GM21786 (cell line): ENCODE measurements around the gene SH3RF2.

Source experiments
- ATAC-seq: cut with Tn5 transposase; IDR thresholded peaks from one replicate; pipeline ENCODE4 v1.9.1; 2021; ENCODE audit not compliant: unreplicated experiment

Gene SH3RF2

DNA sequence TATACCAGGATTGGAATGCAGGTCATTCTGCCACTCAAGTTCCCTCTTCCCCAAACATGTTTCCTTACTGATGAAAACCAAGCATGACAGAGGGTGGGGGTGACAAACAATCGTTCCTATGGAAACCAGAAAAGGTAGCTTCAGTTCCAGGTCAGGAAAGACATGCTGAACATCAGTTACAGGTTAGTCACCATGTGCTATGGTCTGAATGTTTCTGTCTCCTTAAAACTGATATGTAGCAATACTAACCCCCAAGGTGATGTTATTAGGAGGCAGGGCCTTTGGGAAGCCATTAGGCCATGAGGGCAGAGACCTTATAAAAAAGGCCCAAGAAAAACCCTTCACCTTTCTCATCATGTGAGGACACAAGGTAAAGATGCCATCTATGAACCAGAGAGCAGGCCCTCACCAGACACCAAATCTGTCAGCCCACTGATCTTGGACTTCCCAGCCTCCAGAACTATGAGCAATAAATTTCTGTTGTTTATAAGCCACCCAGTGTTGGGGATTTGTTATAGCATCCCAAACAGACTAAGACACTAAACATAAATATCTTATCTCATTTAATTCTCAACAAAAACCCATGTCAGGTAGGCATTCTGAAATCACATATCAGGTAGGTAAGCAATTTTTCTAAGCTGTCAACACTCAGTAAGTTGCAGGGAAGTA lies 15.7 kb upstream of the SH3RF2 start:
- no peak for ATAC-seq

DNA sequence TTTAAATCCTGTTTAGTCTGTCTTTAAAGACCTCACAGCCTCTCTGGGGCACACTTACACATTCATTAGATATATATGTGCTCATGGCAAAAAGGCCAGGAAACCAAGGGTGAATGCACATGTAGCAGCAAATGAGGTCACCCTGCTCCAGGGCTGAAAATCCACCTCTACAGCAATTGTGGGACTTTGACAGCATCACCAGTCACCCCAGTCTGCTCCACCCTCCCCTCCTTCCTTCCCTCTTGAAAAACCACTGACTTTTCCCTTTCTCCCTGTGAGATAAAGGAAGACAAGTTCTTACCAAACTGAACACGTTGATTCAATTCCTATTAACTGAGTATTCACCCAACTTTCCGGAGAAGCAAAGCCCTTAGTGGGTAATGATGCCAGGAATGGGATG lies 15.2 kb upstream of the SH3RF2 start:
- ATAC-seq: no peak

DNA sequence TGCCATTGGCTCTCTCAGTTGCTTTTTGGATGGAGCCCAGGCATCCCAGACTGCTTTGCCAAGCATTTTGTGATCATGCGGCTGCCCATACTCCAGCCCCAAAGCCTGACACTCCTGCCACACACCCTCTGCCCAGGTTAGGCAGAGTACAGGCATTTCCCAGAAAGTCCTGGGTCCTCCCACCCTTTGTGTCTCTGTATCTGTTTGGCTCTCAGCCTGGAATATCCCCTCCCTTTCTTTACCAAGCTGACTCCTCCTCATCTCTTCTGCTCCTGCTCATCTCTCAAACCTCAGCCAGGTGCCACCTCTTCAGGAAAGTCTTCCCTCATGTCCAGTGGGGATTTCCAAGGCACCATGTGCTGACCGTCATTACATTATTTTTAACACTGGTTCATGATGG lies 14.3 kb upstream of the SH3RF2 start:
- no peak for ATAC-seq

DNA sequence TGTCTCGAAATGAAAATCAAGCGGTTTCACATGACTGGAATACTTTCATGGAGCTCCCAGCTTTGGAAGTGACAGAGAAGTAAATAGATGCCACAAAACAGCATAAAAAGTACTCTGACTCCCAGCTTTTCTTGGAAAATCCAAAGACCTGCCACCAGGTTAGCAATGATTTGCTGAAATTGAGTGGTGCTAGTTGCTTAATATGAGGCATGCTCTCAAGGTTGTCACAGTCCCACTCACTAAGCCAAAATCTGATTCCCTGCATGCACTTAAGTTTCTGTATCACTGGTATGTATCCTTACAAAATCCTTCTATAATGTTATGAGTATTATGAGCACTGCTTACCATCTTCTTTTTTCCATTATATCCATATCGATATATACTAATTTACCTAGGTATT lies 13.0 kb upstream of the SH3RF2 start:
- no peak for ATAC-seq

DNA sequence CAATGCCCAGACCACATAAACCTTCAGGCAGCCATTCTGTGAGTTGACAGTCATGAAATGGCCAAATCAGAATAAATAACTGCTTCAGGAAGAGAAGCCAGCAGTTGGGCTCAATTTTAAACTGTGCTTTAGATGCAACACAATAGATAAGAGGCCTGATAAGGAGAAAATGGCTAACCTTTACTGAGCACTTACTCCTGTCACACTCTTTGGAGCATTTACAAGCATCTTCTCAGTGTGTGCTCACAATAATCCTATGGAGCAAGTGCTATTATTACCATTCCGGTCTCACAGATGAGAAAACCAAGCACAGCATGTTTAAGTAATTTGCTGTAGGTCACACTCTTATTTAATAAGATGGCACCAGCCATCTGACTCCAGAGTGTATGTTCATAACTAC lies 11.5 kb upstream of the SH3RF2 start:
- ATAC-seq: no peak

DNA sequence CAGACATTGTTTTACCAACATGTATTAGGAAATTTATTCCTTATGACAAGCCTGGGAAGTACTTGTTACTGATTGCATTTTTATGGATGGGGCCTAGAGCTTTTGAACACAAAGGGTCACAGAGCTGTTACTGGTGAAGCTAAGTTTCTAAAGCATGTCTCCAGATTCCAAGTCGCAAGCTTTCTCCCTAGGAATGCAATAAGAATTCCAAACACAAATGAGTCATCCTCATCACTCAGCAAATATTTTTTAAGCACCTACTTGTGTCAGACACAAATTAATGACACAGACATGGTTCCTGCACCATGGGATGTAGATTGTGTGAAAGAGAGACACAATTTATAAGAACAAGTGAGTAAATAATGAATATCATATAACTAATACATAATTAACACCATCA lies 11.0 kb upstream of the SH3RF2 start:
- ATAC-seq: no peak

DNA sequence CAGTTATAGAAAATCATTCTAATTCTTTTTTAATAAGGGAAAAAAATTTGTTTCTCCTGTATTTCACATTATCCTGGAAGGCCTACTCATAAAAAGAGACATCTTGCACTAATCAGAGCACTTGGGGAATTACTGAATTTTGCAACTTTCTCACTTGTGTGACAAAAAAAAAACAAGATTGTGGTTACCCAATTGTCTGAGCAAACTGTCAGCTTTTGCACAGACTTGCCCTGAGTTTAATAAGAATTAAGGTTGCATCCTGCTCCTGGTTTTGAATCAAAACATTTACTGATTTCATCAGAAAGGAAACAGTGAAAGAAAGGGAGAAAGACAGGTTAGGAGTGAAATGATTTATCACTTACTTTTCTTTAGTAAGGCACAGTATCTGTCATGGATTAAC lies 10.6 kb upstream of the SH3RF2 start:
- no peak for ATAC-seq

DNA sequence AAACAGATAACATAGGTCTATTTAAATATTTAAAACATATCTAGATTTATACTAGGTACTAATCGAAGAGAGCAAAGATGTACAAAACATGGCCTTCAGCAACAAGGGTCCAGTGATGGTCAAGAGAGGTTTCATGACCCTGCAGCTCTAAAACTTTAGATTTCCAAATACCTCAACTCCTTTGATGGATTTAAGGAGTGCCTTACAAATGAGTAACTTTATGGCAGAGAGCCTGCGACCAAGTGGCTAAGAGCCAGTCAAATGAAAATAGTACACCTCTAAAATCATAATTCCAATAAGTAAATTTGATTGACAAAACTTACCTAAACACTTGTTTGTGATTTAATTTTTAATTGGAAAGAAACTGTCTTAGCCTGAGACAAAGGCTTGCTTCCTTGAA lies 4.7 kb upstream of the SH3RF2 start:
- ATAC-seq: no peak

DNA sequence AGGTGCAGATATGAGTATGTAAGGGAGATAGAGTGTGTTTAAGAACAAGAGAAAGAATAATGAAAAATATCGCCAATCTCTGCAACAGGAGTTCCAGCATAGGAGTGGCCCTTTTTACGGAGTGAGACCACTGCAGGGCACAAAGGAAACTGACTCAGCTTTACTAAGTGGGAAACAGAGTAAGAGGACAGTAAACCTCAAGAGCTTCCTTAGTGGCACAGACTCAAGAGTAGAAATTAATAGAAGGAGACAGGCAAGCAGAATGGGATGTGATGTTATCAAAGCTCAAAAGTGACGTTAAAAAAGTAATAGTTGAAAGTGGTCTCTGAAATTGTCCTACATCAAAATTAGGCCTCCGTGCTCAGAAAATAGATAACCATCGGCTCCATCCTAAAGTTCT lies 2.1 kb upstream of the SH3RF2 start:
- no peak for ATAC-seq

DNA sequence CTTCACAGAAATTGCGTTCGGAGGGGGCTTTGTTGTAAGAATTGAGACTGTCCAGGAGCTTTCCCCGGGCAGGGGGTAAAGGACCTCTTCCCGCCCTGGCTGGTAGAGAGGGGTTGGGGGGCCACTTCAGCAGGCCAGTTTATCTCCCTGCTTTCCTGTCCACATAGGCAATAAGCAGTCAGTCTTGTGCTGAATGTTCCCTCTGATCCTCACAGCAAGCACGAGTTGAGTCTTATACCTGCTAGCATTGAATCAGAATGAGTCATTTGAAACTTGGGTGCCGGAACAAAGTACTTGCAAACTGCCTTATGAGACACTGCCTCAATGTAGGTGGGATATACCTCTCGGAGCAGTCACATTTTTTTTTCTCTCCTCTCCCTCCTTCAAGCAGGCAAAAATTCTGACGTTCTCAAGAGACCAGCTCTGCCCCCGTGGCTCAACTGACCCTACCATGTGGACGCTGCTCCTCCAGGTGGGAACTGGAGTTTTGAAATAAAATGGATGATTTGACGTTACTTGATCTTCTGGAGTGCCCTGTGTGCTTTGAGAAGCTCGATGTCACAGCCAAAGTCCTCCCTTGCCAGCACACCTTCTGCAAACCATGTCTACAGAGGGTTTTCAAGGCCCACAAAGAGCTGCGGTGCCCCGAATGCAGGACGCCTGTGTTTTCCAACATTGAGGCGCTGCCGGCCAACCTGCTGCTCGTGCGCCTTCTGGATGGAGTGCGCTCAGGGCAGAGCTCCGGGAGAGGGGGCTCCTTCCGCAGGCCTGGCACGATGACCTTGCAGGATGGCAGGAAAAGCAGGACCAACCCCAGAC lies 1.3 kb downstream of the SH3RF2 start:
- ATAC-seq: no peak

DNA sequence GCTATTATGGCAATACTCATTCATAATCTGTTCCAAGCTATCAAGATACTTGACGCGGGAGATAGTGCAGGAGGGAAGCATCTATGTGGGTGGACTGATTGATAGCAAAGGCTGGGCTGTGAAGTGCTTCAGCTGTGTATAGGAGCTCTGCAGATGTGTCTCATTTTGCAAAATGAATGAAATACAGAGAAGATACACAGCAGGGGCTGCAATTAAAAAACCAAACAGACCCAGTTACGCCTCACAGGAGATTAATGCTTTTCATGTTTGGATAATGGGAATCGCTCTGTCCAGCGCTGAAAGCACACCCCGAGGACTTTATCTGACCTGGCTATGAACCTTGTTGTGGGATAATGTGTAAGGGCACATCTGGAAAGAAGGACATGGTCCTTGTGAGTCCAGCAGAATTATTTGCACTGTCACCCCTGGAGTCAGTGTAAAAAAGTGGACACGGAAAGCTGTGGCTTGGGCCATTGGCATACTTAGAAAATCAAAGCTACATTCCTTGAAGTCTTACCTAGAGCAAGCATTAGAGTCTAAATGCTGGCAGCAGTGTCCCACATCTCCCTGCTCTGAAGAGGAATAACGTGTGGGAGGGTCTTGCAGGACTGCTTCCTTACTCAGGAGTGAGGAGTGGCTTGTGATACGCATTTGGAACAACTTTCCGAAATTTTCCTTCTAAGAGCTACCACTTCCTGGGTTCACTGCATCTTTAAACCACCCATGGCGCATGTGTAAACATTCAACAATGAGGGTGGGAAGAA lies 2.6 kb downstream of the SH3RF2 start:
- ATAC-seq: no peak

DNA sequence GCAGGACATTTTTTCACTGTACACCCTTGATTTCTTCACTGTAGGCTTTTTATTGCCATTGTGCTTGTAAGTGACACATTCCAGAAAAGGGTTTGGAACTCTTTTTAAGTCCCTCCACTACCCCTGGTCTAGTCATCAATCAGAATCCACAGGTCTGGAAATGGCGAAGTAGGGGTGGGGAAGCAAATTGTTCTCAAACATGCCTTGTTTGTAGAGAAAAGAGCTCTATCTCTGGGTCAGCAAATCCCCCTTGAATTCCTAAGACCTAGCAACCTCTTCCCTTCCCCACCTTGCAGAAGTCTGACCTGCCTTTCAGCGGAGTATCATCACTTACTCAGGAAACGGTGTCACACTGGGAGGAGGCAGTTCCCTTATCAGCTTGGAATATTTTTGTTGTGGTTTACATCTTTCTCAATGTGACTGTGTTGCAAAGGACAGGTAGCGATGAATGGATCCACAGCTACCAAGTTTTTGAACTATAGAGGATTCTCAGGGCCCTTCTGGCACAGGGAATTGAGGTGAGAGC lies 3.2 kb downstream of the SH3RF2 start:
- ATAC-seq: no peak

DNA sequence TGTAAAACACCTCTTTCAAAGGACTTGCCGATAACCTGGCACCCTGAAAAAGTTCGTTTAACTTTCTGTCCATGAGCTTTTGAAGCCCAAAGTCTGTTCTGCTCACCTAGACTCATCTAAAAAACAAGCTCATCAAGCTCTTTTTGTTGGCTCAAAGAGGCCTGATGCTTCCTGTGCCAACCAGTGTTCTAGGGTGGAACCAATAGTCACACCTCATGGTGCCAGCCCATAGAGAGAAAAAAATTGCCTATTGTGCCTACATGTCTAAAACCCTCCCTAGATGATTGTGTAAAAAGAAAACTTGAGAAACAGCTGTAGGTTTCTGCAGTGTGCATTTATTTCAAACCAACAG lies 4.7 kb downstream of the SH3RF2 start:
- no peak for ATAC-seq

DNA sequence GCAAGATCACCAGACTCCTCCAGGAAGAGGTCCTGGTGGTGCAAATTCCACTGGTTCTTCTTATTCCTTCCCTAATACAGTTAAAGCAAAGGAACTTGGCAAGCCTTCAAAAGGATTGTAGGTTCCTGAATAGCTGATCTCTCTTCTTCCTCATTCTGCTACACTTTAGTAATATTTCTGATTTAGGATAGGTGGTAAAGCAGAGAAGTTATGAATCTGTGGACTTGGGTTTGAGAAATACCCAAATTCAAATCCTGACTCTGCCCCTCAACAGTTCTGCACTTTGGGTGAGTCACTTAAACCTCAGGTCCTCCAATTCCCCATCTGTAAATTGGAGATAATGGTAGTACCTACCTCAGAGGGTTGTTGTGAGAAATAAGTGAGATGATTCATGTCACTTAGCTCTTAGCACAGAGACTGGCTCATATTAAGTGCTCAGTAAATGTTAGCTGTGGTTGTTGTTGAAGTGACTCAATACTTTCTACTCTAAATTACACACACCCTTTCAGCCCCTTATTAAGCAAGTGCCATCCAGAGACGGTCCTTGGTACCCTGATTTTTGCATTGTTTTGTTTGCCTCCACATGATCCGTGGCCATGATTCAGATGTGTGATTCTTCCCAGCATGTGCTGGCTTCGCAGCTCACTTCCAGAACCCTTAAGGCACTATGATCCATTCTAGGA lies 5.2 kb downstream of the SH3RF2 start:
- ATAC-seq: no peak

DNA sequence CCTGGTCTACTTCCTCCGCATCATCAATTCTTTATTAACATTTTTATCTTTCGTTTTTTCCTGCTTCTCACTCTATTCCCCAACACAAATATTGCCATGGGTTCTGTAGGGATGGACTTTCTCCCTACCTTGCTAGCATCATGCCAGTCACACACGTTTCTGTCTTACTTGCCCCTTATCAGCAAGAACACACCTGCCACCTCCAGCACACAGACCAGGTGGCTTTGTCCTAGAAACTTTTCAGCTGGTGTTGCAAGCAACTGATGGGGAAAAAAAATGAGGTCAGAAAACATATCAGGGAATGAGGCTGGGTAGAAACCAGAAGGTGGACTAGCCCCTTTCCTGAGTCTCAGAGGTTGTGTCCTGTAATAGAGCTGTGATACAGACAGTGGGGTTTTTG lies 5.8 kb downstream of the SH3RF2 start:
- ATAC-seq: no peak

DNA sequence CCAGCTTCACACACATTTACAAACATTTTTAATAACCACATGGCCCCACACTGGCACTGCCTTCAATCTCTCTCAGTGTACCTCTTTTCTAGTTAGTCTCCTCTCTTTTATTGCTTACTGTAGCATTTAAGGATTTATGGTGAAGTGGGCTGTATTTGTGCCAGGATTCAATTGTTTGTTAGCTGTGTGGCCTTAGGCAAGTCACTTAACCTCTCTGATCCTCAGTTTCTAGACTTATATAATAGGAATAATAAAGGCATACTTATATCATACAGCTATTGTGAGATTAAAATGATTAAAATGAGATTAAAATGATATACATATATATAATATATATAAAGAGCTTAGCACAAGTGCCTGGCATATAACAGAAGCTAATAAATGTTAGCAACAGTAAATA lies 6.4 kb downstream of the SH3RF2 start:
- no peak for ATAC-seq

DNA sequence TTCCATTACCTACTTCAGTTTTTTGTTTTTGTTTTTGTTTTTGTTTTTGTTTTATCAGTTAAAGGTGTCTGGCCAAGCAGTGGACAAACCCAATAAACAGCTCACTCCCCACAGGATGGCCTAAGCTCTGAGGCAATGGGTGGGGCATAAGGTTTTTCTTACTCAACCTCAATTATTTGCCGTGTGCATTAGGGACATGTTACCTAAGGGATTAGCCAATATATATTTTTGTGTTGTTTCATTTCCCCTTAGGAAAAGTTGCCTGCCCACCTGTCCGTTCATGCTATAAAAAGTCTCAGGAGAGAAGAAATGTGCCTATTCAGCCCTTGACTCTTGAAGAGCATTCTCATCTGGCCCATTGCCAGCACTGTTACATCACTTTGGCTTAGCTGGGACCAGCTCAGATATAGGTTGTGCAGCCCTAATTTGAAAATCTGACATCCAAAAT lies 7.3 kb downstream of the SH3RF2 start:
- no peak for ATAC-seq

DNA sequence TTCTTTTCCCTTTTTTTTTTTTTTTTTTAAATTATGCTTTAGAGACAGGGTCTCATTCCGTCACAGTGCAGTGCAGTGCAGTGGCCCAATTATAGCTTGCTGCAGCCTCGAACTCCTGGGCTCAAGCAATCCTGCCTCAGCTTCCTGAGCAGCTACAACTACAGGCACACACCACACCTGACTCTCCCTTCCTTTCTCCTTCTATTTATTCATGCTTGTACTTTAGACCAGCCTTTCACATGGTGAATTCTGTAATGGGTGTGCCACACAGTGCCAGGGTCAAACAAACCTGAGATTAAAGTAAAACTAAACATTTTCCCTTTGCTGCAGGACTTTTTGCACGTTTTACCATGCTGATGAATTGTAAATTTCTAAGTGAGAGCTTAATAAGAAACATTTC lies 8.0 kb downstream of the SH3RF2 start:
- no peak for ATAC-seq

DNA sequence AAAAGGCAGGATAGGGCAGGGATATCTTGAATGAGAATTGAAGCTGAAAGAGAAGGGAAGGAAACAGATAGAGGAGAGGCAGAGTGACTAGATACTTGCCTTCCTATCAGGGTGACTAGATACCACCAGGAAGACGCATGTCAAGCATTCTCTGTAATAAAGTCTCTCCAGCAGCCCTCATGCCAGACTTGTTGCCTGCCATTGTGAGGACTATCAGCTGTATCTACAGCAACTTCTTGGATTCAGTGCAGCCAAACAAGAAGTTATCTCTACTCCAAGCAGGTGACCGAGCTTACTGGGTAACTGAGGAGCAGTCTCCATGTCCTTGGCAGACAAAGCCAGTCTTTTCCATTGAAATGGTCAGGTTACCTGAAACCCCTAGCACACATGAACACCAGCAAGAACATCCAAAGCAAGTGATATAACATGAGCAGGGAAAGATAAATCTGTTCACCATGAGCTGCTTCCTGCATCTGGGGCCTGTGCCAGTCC lies 9.3 kb downstream of the SH3RF2 start:
- no peak for ATAC-seq

DNA sequence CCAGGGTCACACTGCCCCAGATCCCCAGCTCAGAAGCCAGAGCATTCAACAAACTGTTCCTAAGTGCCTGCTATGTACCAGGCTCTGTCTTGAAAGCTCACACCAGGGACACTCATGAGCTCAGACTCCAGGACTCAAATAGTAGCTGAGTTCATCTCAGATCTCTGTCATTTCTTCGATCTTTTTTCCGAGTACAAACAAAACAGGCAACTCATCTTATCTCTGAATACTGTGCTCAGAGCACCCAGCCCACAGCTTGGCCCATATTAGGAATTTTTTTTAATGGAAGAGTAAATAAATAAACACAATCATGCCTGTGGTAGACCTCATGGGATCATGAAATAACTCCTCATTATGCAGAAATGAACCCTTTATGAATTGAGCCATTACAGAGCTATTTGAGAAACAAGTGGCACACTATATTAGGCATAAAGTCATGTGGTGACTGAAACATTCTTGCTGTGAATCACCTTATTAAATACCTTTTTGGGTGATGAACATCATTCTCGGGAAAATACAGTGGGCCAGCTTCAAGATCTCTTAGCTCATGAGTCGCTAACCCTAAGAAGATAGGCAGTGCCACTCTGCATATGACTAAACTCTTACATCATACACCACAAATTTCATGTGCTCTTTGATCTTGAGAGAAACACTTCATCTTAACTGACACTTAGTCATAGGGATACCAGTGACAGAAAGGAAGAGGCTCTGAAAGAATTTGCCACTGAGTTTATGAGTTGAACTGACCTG lies 9.9 kb downstream of the SH3RF2 start:
- peak; percentile 88 for ATAC-seq
